HG03039 (cell line): ENCODE measurements around the gene RAB13.

Experiments used
- ATAC-seq: cut with Tn5 transposase; IDR thresholded peaks from one replicate; pipeline ENCODE4 v1.9.1; 2021; ENCODE audit warnings: mild to moderate bottlenecking, moderate library complexity; ENCODE audit not compliant: unreplicated experiment

The RAB13 gene

DNA sequence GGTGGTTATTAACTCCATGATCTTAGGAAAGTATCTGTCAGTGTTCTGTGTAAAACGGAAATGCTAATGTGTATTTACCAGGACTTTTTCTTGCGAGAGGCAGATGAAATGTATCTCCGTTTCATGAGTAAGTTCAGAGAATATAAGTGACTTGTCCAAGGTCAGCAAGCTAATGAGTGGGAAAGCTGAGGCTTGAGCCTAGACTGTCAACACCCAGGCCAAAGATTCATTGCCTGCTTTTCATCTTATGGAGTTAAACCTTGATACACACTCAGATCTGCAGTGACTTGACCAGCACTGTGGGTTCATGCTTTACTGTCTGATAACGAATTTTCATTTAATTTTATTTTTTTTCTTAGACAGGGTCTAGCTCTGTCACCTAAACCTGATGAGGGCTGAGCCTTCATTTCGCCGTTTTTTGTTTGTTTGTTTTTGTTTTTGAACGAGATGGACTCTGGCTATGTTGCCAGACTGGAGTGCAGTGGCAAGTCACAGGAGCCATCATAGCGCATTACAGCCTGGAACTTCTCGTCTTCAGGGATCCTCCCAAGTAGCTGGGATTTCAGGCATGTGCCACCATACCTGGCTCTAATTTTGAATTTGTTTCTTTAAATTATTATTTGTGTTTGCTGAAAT is 7.7 kb downstream of the RAB13 start:
- ATAC-seq = no peak

DNA sequence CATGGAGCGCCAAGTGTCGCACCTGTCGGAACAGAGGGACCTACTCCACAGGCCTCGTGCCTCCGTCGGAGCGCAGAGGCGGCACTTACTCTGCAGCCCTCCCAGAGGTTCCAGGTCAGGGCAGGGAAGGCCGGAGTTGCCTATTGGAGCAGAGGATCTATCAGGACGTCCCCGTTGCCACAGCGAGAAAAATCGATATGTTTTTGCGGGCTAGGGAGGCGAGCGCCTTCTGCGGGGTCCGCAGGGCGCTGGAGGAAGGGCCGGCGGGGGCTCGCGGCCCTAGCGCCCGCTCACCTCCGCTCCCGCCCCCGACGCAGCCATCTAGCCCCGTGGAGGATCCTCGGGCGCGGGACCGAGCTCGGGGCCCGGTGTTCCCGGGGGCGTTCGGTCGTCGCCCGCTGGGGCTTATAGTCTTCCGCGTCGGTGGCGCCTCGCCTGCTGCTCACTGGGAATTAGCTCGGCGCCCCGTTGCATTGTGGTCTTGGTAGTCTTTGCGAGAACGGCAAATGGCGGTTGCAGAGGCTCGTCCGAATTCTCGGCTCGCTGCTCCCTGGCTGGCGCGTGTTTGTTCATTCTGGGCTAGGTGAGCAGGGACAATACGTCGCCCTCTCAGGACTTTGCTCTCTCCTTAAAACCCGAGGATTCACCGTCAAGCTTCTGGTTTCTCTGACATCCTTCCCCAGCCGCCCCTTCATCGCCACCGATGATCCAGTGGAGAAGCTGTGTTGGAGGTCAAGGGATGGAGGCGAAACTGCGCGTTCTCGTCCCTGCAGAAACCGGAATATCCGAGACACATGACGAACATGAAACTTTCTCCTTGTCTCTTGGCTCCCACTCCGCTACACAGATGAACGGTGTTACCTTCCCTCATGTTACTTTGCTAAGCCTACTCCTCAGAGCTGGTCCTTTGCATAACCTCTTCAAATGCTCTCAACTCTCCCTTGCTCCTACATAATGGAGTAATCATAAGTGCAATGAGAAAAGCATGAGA is 8.6 kb downstream of the RAB13 start, which contains the start of gene JTB:
TSS of gene JTB (minus strand) at position 425 of the 991 bp plus-strand sequence. CDS start at position 3, 422 bp downstream.
- peak; percentile 74 for ATAC-seq

- no peak for ATAC-seq
Measured at GRCh38 chr1:153976819-153977249, 9.3 kb downstream of the RAB13 start.

DNA sequence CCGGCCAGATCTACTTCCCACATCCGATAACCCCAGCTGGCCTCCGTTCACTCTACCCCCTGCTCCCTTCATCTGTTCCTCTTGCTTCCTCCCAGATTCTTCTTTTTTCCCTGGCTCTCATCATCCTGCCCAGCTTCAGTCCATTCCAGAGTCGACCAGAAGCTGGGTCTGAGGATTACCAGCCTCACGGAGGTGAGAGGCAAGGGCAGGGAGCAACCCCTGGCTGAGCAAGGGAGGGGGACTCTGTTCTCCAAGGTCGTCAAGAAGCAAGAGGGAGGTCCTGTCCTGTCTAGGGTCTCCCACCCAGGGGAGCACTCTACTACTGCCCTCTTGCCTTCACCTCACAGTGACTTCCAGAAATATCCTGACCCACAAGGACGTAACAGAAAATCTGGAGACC is 12.6 kb downstream of the RAB13 start:
- no peak for ATAC-seq

DNA sequence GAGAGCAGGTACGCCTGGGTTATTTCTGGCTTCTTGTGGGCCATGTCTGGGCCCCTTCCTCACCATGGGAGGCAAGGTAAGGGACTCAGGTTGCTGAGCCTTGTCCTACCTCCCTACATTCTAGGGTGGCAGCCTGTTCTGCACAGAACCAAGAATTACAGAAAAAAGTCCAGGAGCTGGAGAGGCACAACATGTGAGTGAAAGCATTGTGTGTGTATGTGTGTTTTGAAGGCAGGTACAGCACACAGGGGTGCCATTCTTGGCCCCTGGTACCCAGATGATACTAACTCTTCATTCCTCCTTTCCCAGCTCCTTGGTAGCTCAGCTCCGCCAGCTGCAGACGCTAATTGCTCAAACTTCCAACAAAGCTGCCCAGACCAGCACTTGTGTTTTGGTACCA is 13.1 kb downstream of the RAB13 start:
- no peak for ATAC-seq

- ATAC-seq = no peak
Measured at GRCh38 chr1:153970346-153970745, 15.8 kb downstream of the RAB13 start.

- no peak for ATAC-seq
Measured at GRCh38 chr1:153968972-153969371, 17.2 kb downstream of the RAB13 start.

GRCh38 chr1:153968408-153968807 is 17.7 kb downstream of the RAB13 start:
- no peak for ATAC-seq

DNA sequence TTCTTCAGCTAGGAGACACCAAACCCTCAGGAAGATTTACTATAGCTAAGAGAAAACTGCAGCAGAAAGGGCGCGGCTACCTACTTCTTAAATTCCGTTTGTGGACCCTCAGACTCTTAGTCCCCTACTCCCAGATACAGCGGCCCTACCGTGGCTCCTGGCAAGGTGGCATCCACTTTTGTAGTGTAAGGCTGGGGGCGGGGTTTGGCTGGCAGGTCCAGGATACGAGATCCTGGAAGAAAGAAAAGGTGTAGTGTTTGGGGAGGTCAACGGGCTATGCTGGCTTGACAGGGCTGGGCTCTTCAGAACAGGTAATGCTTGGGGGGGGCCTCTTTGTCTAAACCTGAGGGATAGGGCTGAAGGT is 18.2 kb downstream of the RAB13 start:
- ATAC-seq = no peak

- peak; percentile 61 for ATAC-seq
Measured at GRCh38 chr1:153967107-153967999, 18.8 kb downstream of the RAB13 start, which contains the start of gene CREB3L4. Gene CREB3L4 (plus strand): TSS chr1:153967902. CDS start chr1:153968526, 624 bp downstream.

DNA sequence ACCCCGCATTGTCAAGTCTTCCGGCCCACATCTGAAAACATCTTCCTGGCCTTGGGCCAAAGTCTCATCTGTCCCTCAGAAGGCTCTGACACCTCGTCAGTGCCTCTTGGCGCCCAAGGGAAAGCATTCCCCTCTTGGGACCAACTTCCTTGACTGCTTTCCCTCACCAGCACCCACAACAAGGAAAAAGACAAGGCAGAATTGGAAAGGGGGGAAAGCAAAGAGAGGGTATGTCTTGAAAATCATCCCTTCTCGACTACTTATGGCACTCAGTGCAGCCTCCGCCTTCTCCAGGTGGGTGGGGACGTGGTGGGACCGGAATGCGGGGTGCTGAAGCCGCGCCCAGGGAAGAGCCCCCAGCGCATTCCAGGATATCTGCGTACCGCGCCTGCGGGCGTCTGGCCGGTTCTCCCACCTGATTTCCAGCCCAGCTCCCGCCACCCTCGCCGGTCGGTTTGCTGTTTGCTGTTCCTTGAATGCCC is 22.2 kb downstream of the RAB13 start:
- ATAC-seq = no peak

DNA sequence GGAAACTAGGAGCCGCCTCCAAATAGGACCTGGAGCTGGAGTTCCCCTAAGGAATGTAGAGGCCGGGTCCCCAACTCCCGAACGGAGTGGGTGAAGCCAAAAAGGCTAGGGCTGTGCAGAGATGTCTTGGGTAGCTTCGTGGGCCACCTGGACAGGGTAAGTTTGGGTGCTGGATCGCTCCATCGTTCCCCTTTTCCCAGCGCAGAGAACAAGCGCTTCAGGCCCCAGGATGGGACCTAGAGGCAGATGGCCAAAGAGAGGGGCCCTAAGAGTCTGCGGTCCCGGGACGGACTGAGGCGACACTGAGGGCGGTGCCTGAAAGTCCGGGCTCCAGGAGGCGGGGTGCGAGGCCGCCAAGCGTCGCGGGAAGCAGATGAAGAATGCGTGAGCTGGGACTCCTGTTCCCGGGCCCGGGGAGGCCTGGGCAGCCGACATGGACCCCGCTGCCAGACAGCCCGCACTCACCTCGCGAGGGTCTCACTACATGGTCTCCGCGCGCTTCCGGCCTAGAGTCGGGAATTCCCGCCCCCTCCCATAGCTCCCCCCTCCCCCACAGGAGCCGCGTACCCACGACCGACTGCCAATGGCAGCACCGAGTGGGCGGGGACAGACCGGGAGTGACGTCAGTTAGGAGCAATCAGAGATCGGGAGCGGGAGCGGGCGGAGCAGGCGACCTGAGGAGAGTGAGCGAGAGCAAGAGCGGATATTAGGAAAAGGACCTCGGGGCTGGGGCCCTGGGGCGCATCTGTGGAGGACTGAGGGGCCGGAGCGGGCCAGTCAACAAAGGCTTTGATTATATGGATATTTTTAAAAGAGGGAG is 22.9 kb downstream of the RAB13 start, which contains the start of gene SLC39A1:
TSS of gene SLC39A1 (minus strand) at position 508 of the 820 bp plus-strand sequence. CDS start 822 bp downstream, outside the sequence.
- ATAC-seq = no peak

GRCh38 chr1:153962088-153963029 is 23.8 kb downstream of the RAB13 start:
- no peak for ATAC-seq

DNA sequence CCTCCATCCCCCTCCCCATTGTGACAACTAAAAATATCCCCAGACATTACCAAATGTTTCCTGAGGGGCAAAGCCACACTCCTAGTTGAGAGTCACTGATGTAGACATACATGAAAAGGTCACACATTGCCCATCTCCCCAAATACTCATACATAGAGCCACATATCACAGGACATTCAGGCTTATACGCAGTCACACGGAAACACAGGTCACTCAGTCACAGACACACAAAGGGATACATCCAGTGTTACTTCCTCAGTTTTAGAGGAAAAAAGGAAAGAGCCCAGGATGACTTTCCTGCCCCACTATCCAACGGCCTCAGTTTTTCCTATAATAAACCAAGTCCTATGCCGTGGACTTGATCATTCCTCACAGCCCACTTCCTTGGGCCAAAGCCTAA is 24.7 kb downstream of the RAB13 start:
- no peak for ATAC-seq

- ATAC-seq = no peak
Measured at GRCh38 chr1:153960206-153960605, 25.9 kb downstream of the RAB13 start.

DNA sequence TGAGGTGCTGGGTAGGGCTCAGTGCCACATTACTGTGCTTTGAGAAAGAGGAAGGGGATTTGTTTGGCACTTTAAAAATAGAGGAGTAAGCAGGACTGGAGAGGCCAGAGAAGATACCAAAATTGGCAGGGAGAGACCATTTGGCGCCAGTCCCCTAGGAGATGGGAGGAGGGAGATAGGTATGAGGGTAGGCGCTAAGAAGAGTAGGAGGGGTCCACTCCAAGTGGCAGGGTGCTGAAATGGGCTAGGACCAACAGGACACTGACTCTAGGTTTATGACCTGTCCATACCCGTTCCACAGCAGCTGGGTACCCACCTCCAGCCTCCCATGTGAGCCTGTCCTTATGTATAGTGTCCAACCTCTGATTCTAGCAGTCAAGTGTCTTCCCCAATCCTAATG is 26.7 kb downstream of the RAB13 start:
- ATAC-seq = no peak

GRCh38 chr1:153958961-153959260 is 27.2 kb downstream of the RAB13 start:
- no peak for ATAC-seq

DNA sequence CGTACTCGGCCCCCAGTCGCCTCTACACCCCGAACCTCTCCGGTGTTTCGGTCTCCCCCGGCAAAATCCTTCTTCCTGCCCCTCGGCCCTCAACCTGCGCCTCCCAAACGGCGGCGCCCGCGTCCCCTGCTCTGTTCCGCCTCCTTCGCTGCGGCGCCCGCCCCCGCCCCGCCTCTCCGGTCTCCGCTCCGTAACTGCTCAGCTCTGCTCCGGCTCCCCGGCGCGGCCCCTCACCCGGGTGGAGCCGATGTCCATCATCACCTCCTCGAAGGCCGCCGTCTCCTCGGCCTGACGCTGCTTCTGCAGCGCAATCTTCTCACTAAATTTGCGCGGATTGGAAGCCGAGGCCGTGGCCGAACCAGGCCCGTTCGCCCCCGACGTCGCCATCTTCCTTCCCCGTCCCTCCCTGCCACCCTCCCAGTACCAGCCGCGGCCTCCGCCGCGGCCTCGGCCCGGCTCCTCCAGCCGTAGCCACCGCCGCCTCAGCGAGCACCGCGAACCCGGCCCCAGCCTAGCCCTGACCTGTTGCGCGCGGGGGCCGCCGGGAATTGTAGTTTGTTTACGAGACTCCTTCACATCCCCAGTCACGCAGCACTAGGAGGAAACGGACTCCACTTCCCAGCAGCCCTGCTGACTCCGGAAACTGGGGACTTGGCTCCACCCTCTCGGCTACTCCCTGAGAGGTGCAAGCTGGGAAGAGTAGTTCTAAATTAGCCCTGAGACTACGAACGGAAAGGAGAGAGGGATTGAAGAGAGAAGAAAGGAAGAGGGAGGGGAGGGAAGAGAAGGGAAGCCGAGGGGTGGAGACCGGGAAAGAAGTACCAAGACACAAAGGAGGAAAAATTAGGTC is 27.8 kb downstream of the RAB13 start, which contains the start of gene CRTC2:
TSS of gene CRTC2 (minus strand) at position 502 of the 850 bp plus-strand sequence. CDS start at position 387, 115 bp downstream.
- peak; percentile 73 for ATAC-seq
